GM18519 (cell line): ENCODE measurements around the gene KAT5.
"Not testable (repeated sequence)": the region's sequence is repeated elsewhere in the genome, so short reads cannot be mapped to it uniquely, and the experiment has no call there.

Source experiments
- ATAC-seq: cut with Tn5 transposase; IDR thresholded peaks from one replicate; pipeline ENCODE4 v1.9.1; 2021; ENCODE audit warnings: mild to moderate bottlenecking, moderate library complexity; ENCODE audit not compliant: unreplicated experiment, low FRiP score

The KAT5 gene

GRCh38 chr11:65742353-65742752 is 30.3 kb downstream of the KAT5 start:
- no peak for ATAC-seq

GRCh38 chr11:65743681-65744025 is 31.6 kb downstream of the KAT5 start:
- ATAC-seq = no peak

- no peak for ATAC-seq
These were observed 32.1 kb downstream of the KAT5 start for GRCh38 chr11:65744026-65744698.

GRCh38 chr11:65744699-65745042 is 32.6 kb downstream of the KAT5 start:
- no peak for ATAC-seq

GRCh38 chr11:65745049-65745448 is 33.0 kb downstream of the KAT5 start:
- no peak for ATAC-seq

GRCh38 chr11:65762169-65762568 is 50.1 kb downstream of the KAT5 start:
- not testable (repeated sequence) for ATAC-seq

- not testable (repeated sequence) for ATAC-seq
These were observed 50.8 kb downstream of the KAT5 start for GRCh38 chr11:65762816-65763215.

- ATAC-seq = no peak
These were observed 52.4 kb downstream of the KAT5 start for GRCh38 chr11:65764434-65764833.

GRCh38 chr11:65766535-65766934 is 54.5 kb downstream of the KAT5 start:
- no peak for ATAC-seq

GRCh38 chr11:65767406-65767805 is 55.4 kb downstream of the KAT5 start:
- no peak for ATAC-seq

GRCh38 chr11:65767806-65768205 is 55.8 kb downstream of the KAT5 start:
- ATAC-seq = not testable (repeated sequence)
